GM06990 (cell line): ENCODE data around the gene ENOX1.

ENCODE experiments used
- DNase-seq: peaks from one replicate; pipeline ENCODE4 v3.0.0-alpha.2; 2011; ENCODE audit not compliant: insufficient read length; ENCODE audit errors: extremely low read depth
- H3K27me3 ChIP-seq: replicated peaks from 2 replicates; pipeline ENCODE4 v1.6.0; 2011; ENCODE audit warnings: low read length; ENCODE audit not compliant: control insufficient read depth, insufficient read depth
- H3K36me3 ChIP-seq: 2 replicates; pipeline ENCODE4 v1.5.1; 2011; ENCODE audit warnings: low read length; ENCODE audit not compliant: control insufficient read depth, insufficient read depth
- H3K4me3 ChIP-seq: replicated peaks from 2 replicates; pipeline ENCODE4 v1.5.1; 2011; ENCODE audit warnings: low read depth, mild to moderate bottlenecking, control low read depth, low read length
- TF ChIP-seq, protein P1 (sequence below): IDR thresholded peaks from 2 replicates; pipeline ENCODE4 v1.5.1; 2011; ENCODE audit warnings: low read length, control low read depth, mild to moderate bottlenecking, inconsistent platforms; ENCODE audit not compliant: insufficient read depth, poor library complexity, severe bottlenecking

Gene ENOX1

DNA sequence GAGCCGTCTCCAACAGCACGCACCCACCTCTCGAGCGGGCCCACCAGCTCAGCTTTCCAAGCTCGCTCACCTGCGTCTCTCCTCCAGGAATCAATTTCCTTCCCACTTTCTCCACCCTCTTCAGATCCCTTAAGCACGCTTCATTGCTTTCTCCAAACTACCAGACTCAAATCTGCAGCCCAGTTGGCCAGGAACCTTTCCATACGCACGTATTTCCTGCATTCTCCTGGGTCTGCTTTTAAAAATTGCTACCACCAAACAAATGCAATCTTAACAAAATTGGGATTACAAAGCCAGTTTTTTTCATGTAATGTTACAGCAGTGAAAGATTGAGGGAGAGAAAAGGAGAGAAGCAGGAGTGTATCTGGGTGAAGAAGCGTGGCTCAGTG lies 1.5 kb downstream of the ENOX1 start:
- H3K36me3 ChIP-seq: no peaks in the 10 kb centered on the region
- H3K4me3 ChIP-seq: no peak overlapping the region
- no peaks in the 10 kb centered on the region; the same call in 1 of the 2 replicates for H3K27me3 ChIP-seq
- no peak for DNase-seq
- TF ChIP-seq, protein P1, sequence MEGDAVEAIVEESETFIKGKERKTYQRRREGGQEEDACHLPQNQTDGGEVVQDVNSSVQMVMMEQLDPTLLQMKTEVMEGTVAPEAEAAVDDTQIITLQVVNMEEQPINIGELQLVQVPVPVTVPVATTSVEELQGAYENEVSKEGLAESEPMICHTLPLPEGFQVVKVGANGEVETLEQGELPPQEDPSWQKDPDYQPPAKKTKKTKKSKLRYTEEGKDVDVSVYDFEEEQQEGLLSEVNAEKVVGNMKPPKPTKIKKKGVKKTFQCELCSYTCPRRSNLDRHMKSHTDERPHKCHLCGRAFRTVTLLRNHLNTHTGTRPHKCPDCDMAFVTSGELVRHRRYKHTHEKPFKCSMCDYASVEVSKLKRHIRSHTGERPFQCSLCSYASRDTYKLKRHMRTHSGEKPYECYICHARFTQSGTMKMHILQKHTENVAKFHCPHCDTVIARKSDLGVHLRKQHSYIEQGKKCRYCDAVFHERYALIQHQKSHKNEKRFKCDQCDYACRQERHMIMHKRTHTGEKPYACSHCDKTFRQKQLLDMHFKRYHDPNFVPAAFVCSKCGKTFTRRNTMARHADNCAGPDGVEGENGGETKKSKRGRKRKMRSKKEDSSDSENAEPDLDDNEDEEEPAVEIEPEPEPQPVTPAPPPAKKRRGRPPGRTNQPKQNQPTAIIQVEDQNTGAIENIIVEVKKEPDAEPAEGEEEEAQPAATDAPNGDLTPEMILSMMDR: no peak

DNA sequence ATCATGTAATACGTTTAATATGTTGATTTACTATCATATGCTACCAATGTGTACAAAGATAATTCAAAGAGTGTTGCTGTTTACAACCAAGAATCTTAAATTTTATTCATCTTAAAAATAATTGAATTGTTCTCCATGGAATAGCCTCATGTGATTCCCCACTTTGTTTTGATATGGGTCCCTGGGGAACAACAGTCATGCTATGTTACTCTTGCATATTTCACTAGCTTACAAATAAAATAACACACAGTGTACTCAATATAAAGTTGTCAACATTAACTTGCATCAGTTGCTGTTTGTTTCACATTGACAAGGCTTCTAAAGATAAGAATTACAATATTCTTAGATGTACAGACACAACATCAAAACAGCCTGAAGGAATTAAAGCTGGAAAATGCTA lies 2.3 kb downstream of the ENOX1 start:
- no peak for DNase-seq
- TF ChIP-seq, protein P1: no peak
- H3K36me3 ChIP-seq: no peaks in the 10 kb centered on the region
- H3K27me3 ChIP-seq: no peaks in the 10 kb centered on the region; the same call in 1 of the 2 replicates
- H3K4me3 ChIP-seq: no peak overlapping the region

DNA sequence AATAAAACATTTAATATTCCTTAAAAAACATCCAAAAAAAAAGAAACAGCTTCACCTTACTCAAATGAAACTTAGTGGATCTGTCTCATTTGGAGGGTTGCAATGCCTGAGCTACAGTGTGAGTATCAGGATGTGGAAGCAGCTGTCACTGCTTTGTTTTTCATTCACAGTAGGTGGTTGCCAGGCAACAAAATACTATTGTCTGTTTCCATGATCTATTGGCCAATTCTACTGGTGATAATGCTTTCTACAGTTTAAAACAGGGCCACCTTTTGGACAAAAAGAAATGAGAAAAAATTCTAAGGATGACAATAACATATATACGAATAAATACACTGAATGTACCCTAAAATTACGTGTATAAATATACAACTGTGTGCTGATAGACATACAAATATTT lies 3.0 kb downstream of the ENOX1 start:
- DNase-seq: no peak
- H3K36me3 ChIP-seq: no peaks in the 10 kb centered on the region
- H3K4me3 ChIP-seq: no peak overlapping the region
- H3K27me3 ChIP-seq: no peaks in the 10 kb centered on the region; the same call in 1 of the 2 replicates
- TF ChIP-seq, protein P1: no peak

DNA sequence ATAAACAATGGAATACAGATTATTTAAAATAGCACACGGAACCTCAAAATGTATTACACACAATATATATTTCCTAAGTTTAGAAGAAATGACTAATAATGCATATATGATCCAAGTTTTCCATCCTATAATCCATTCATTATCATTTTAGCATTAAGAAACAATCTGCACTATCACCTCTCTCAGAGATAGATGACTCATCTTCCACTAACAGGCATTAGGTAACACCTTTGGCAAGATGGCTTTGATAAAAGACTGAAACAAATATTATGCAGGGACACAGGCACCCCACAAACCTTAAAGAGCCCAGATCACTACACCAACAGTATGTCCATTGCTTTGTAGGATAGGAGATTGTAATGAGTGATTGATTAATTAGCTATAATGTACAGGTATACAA lies 4.1 kb downstream of the ENOX1 start:
- Histone ChIP-seq H3K4me3 (no peak overlapping the region), H3K27me3 (no peaks in the 10 kb centered on the region; the same call in 1 of the 2 replicates), H3K36me3 (no peaks in the 10 kb centered on the region)
- DNase-seq: no peak
- TF ChIP-seq, protein P1: no peak

DNA sequence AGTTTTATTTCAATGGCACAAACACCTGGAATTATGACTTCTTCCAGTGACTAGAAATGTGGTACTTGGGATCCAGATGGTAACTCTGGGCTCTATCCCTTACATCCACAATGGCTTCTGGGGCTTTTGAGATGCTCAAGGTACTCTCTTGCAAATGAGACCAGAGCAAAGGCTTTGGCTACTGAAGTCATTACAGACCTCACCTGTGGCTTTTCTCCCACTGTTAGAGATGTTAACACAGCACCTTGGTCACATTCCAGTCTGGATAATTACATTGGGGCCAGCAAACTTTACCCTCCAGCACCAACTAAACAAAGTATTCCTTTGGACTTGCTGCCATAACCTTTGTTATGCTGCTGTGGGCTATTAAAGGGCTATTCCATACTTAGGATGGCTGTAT lies 6.1 kb downstream of the ENOX1 start:
- Histone ChIP-seq H3K36me3 (no peaks in the 10 kb centered on the region), H3K27me3 (no peaks in the 10 kb centered on the region; the same call in 1 of the 2 replicates), H3K4me3 (no peak overlapping the region)
- TF ChIP-seq, protein P1: no peak
- DNase-seq: no peak

DNA sequence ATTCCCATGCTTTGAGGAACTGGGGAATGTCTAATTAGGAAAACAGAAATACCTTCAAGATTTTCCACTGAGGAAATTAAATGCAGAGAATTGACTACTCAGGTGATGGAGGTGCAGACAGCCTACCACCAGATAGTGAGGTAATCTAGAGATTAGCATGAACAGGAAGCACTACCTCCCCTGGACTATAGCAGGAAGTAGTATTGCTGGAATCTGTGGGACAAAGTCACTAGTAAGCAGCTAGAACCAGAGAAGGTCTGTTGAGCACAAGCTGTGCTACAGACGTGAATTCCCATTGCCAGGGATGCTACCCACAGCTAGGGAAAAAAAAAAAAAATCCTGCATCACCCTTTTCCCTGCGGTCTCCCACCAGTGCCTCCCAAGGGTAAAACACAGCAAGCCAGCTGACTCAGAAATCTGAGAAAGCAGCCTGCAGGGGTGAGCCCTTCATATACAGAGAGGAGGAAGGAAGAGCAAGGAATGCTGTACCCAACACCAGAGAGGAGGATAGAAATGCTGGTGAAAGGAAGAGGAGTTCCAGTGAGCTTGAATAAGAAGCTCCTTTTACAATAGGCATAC lies 10.2 kb downstream of the ENOX1 start:
- TF ChIP-seq, protein P1: no peak
- DNase-seq: no peak
- Histone ChIP-seq H3K27me3 (no peaks in the 10 kb centered on the region), H3K36me3 (no peaks in the 10 kb centered on the region), H3K4me3 (no peak overlapping the region)
